Measurements from ENCODE around the gene RBM10.

The RBM10 gene

GRCh38 chrX:47194194-47194787 lies 49.3 kb downstream of the RBM10 start:
- Histone ChIP-seq H3K4me3 (peak overlapping the region; percentile 77 to 92 (median 89)), H3K36me3 (peaks cover 25 to 41% (median 31%) of the 10 kb centered on the region in 11 experiments), H4K20me1 (peaks cover 39 to 55% (median 50%) of the 10 kb centered on the region in 11 experiments), H3K9me3 (replicated peaks in 1 of 11) (no peaks in the 10 kb centered on the region), H3K27me3 (peaks cover 0 to 6% (median 0%) of the 10 kb centered on the region in 11 experiments; a peak in 4 of 22 replicates), H3K9ac (peak overlapping the region; percentile 91 to 98 (median 97)), H3K4me1 (peaks cover 48 to 55% (median 51%) of the 10 kb centered on the region in 10 experiments), H3K4me2 (peak overlapping the region; percentile 91 to 99 (median 98)), H3K27ac (peak overlapping the region; percentile 90 to 97 (median 96))
- no peak for TF ChIP-seq Cebpa-rat (IDR thresholded peaks at IDR 0.05)

DNA sequence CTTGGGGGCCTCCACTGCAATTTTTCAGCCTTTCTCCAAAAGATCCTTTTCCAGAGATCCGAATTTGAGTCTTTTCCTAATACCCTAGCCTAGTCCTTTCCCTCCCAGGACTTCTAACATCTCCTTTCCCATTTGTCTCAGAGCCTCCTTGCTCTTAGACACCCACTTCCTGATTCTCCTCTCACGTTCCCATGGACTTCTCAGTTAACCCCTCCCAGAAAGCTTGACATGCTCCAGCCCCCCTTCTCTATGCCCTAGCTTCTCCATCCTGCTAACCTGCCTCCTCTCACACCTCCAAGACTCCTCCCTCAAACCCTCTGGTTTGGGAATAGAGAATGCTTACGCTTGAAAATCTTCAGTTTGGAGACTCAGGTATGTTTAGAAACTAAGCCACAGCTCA lies 51.1 kb downstream of the RBM10 start:
- Histone ChIP-seq H3K27me3 (0 out of 22 replicates have a peak, but pooled peaks cover 0 to 6% (median 0%) of the 10 kb centered on the region in 11 experiments), H4K20me1 (peaks cover 54 to 73% (median 68%) of the 10 kb centered on the region in 11 experiments), H3K27ac (0 out of 22 replicates have a peak overlapping the region, but pooled peaks of 6 of the 11 experiments have one; percentile 1 to 27 (median 9)), H3K4me1 (peaks cover 48 to 55% (median 51%) of the 10 kb centered on the region in 10 experiments), H3K4me2 (peak overlapping the region; percentile 91 to 99 (median 98)), H3K9ac (peak overlapping the region; percentile 29 to 98 (median 95); a peak in 21 of 22 replicates), H3K36me3 (peaks cover 43 to 59% (median 49%) of the 10 kb centered on the region in 11 experiments), H3K4me3 (peak overlapping the region in 8 of 10 experiments; percentile 20 to 92 (median 82); a peak in 16 of 20 replicates), H3K9me3 (replicated peaks in 1 of 11) (no peaks in the 10 kb centered on the region)
- no peak for TF ChIP-seq Cebpa-rat (IDR thresholded peaks at IDR 0.05)

DNA sequence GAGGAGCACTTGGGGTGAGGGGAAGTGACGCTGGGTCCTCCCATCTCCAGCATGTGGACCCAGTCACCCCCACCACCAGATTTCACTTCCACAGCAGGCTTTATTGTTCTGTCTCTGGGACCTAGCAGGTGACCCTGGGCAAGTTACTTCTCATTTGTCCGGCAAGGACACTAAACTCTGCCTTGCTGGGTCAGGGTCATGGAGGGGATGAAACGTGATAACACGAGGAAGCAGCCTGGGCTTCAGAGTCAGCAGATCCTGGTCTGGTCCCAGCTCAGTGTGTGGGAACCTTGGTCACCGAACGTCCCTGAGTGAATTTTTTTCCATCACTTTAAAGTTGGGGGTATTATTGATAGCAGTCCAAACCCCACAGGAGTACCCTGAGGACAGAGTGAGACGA lies 52.5 kb downstream of the RBM10 start:
- H3K9me3 ChIP-seq (replicated peaks in 1 of 11): no peaks in the 10 kb centered on the region
- no peak for TF ChIP-seq Cebpa-rat (IDR thresholded peaks at IDR 0.05)
- peaks cover 69 to 87% (median 82%) of the 10 kb centered on the region in 11 experiments for H4K20me1 ChIP-seq
- no peak overlapping the region for H3K4me3 ChIP-seq
- peaks cover 0 to 13% (median 0%) of the 10 kb centered on the region in 11 experiments; a peak in 1 of 22 replicates for H3K27me3 ChIP-seq
- H3K4me1 ChIP-seq: peaks cover 37 to 45% (median 41%) of the 10 kb centered on the region in 10 experiments
- peak overlapping the region in 10 of 11 experiments; percentile 93 to 99 (median 98); a peak in 12 of 22 replicates for H3K4me2 ChIP-seq
- no peak overlapping the region for H3K27ac ChIP-seq
- H3K36me3 ChIP-seq: peaks cover 57 to 74% (median 63%) of the 10 kb centered on the region in 11 experiments
- peak overlapping the region in 7 of 11 experiments; percentile 9 to 97 (median 44); a peak in 7 of 22 replicates for H3K9ac ChIP-seq

- Histone ChIP-seq H4K20me1 (peaks cover 74 to 93% (median 88%) of the 10 kb centered on the region in 11 experiments), H3K9ac (peak overlapping the region in 6 of 11 experiments; percentile 9 to 97 (median 23); a peak in 5 of 22 replicates), H3K9me3 (replicated peaks in 1 of 11) (no peaks in the 10 kb centered on the region), H3K27me3 (peaks cover 0 to 13% (median 0%) of the 10 kb centered on the region in 11 experiments; a peak in 2 of 22 replicates), H3K4me1 (peaks cover 30 to 39% (median 35%) of the 10 kb centered on the region in 10 experiments), H3K27ac (no peak overlapping the region), H3K36me3 (peaks cover 63 to 80% (median 69%) of the 10 kb centered on the region in 11 experiments), H3K4me3 (no peak overlapping the region), H3K4me2 (peak overlapping the region in 2 of 11 experiments; percentile 93 to 94; a peak in 1 of 22 replicates)
- TF ChIP-seq Cebpa-rat (IDR thresholded peaks at IDR 0.05): no peak
Measured at GRCh38 chrX:47198026-47198686, 53.1 kb downstream of the RBM10 start.

- H3K4me1 ChIP-seq: peaks cover 30 to 38% (median 34%) of the 10 kb centered on the region in 10 experiments
- peak overlapping the region in 2 of 11 experiments; percentile 95 to 97; a peak in 1 of 22 replicates for H3K9ac ChIP-seq
- no peak for TF ChIP-seq Cebpa-rat (IDR thresholded peaks at IDR 0.05)
- no peak overlapping the region for H3K27ac ChIP-seq
- H3K36me3 ChIP-seq: peaks cover 69 to 85% (median 75%) of the 10 kb centered on the region in 11 experiments
- no peak overlapping the region for H3K4me3 ChIP-seq
- peaks cover 0 to 17% (median 0%) of the 10 kb centered on the region in 11 experiments; a peak in 2 of 22 replicates for H3K27me3 ChIP-seq
- H3K4me2 ChIP-seq: no peak overlapping the region
- peaks cover 78 to 98% (median 94%) of the 10 kb centered on the region in 11 experiments for H4K20me1 ChIP-seq
- no peaks in the 10 kb centered on the region for H3K9me3 ChIP-seq (replicated peaks in 1 of 11)
Measured at GRCh38 chrX:47198687-47199080, 53.7 kb downstream of the RBM10 start.

DNA sequence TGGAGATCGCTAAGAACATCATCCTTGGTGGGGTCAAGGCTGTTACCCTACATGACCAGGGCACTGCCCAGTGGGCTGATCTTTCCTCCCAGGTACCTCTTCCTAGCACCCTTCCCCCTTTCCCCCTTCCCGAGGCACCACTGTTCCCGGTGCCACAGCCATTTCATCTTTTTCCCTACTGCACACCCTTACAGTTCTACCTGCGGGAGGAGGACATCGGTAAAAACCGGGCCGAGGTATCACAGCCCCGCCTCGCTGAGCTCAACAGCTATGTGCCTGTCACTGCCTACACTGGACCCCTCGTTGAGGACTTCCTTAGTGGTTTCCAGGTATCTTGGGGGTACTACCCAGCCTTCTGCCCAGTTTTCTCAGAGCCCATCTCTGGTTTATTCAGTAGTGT lies 54.3 kb downstream of the RBM10 start:
- peaks cover 28 to 38% (median 33%) of the 10 kb centered on the region in 10 experiments for H3K4me1 ChIP-seq
- H3K27me3 ChIP-seq: peaks cover 0 to 23% (median 0%) of the 10 kb centered on the region in 11 experiments; a peak in 2 of 22 replicates
- peaks cover 84 to 100% (median 99%) of the 10 kb centered on the region in 11 experiments for H4K20me1 ChIP-seq
- TF ChIP-seq Cebpa-rat (IDR thresholded peaks at IDR 0.05): no peak
- H3K9ac ChIP-seq: no peak overlapping the region
- no peak overlapping the region for H3K27ac ChIP-seq
- H3K4me2 ChIP-seq: no peak overlapping the region
- no peak overlapping the region for H3K4me3 ChIP-seq
- H3K9me3 ChIP-seq (replicated peaks in 1 of 11): no peaks in the 10 kb centered on the region
- H3K36me3 ChIP-seq: peaks cover 75 to 91% (median 81%) of the 10 kb centered on the region in 11 experiments

- H4K20me1 ChIP-seq: peaks cover 95 to 100% (median 100%) of the 10 kb centered on the region in 11 experiments
- no peak overlapping the region for H3K4me2 ChIP-seq
- no peak overlapping the region; a peak in 1 of 22 replicates for H3K9ac ChIP-seq
- H3K9me3 ChIP-seq (replicated peaks in 1 of 11): no peaks in the 10 kb centered on the region
- H3K27ac ChIP-seq: no peak overlapping the region
- no peak overlapping the region for H3K4me3 ChIP-seq
- TF ChIP-seq Cebpa-rat (IDR thresholded peaks at IDR 0.05): no peak
- H3K36me3 ChIP-seq: peaks cover 87 to 100% (median 94%) of the 10 kb centered on the region in 11 experiments
- H3K27me3 ChIP-seq: peaks cover 0 to 30% (median 0%) of the 10 kb centered on the region in 11 experiments; a peak in 2 of 22 replicates
- peaks cover 15 to 25% (median 21%) of the 10 kb centered on the region in 10 experiments for H3K4me1 ChIP-seq
Measured at GRCh38 chrX:47200385-47201150, 55.5 kb downstream of the RBM10 start.

DNA sequence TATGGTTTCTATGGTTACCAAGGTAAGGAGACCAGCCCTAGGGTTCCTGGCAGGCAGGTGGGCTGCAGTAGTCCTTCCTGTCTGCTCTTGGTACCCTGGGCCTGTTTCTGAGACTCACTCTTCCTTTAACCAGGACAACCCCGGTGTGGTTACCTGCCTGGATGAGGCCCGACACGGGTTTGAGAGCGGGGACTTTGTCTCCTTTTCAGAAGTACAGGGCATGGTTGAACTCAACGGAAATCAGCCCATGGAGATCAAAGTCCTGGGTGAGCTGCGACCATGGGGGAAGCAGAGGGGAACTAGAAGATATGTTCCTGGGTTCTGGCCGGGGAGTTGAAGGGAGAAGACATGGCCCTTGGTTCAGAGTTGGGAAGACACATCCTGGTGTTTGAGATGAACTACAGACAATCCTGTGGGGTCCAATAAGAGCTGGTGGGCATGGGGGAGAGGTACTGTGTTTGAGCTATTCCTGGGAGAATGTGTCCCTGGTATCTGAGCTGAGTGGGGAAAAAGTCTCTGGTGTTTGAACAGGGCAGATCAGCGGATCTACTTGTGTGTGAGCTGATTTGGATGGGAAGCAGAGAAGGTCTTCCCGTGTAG lies 56.4 kb downstream of the RBM10 start:
- Histone ChIP-seq H3K4me3 (no peak overlapping the region), H3K36me3 (peaks cover 96 to 100% (median 100%) of the 10 kb centered on the region in 11 experiments), H3K4me2 (no peak overlapping the region), H3K4me1 (peaks cover 6 to 16% (median 12%) of the 10 kb centered on the region in 10 experiments), H3K9ac (peak overlapping the region in 1 of 11 experiments; percentile 14; a peak in 2 of 22 replicates), H4K20me1 (peaks cover 95 to 100% (median 100%) of the 10 kb centered on the region in 11 experiments), H3K27me3 (peaks cover 0 to 30% (median 0%) of the 10 kb centered on the region in 11 experiments; a peak in 2 of 22 replicates), H3K27ac (no peak overlapping the region), H3K9me3 (replicated peaks in 1 of 11) (no peaks in the 10 kb centered on the region)
- no peak for TF ChIP-seq Cebpa-rat (IDR thresholded peaks at IDR 0.05)
